PC-3 (cell line): Measurements from ENCODE around the gene PTPA. TPM values are rescaled to one million over a fixed set of nuclear protein-coding genes. Genes with fewer than 3 reads are reported as not detected.

ENCODE experiments used
- ATAC-seq: fragments of 200-7000 bp; cut with Tn5 transposase; 2 replicates; pipeline ENCODE4 v1.9.1; 2020; ENCODE audit warnings: mild to moderate bottlenecking, moderate library complexity
- BruUV-seq: library from RNA; stranded (reverse); fragments of 400-500 nt; replicated peaks from 2 replicates; lab custom pipeline; 2021; lab: Mats Ljungman, UMichigan
- CTCF ChIA-PET: fragments of 300-600 bp; sonication (Branson Sonifier 250); formaldehyde crosslinking; loops from one replicate; lab custom pipeline; 2022; ENCODE audit warnings: antibody characterized with exemption; lab: Charles Lee
- POLR2A ChIA-PET: fragments of 300-600 bp; sonication (Branson Sonifier 250); formaldehyde crosslinking; loops from one replicate; lab custom pipeline; 2022; ENCODE audit warnings: antibody characterized with exemption; ENCODE audit not compliant: unreplicated experiment; lab: Charles Lee
- DNase-seq: peaks from one replicate; pipeline ENCODE4 v3.0.0-alpha.2; 2015
- H2AFZ ChIP-seq: fragments of 300-600 bp; sonication (generic); 2 replicates; pipeline ENCODE4 v1.6.0; 2016; ENCODE audit warnings: antibody characterized with exemption, low read length
- H3F3A ChIP-seq: fragments of 300-600 bp; sonication (generic); one replicate; pipeline ENCODE4 v1.6.0; 2017; ENCODE audit warnings: antibody characterized with exemption, low read length, control low read depth, mild to moderate bottlenecking; ENCODE audit not compliant: unreplicated experiment
- H3K27ac ChIP-seq: fragments of 300-600 bp; sonication (generic); 2 replicates; pipeline ENCODE4 v1.5.1; 2016; ENCODE audit warnings: mild to moderate bottlenecking, low read length
- H3K27me3 ChIP-seq: fragments of 300-600 bp; sonication (generic); 2 replicates; pipeline ENCODE4 v1.6.1; 2016; ENCODE audit warnings: low read length, mixed read lengths
- H3K36me3 ChIP-seq: fragments of 300-600 bp; sonication (generic); 2 replicates; pipeline ENCODE4 v1.6.1; 2016; ENCODE audit warnings: low read depth, mixed run types, low read length, mixed read lengths
- H3K4me1 ChIP-seq: fragments of 300-600 bp; sonication (generic); 2 replicates; pipeline ENCODE4 v1.5.1; 2016; ENCODE audit warnings: low read length; ENCODE audit not compliant: insufficient read depth
- H3K4me2 ChIP-seq: fragments of 300-600 bp; sonication (generic); 2 replicates; pipeline ENCODE4 v1.6.0; 2016; ENCODE audit warnings: low read length
- H3K4me3 ChIP-seq: fragments of 300-600 bp; sonication (generic); 2 replicates; pipeline ENCODE4 v1.5.1; 2016; ENCODE audit warnings: mild to moderate bottlenecking, low read length, mixed read lengths
- H3K79me2 ChIP-seq: fragments of 300-600 bp; sonication (generic); 2 replicates; pipeline ENCODE4 v1.6.1; 2017; ENCODE audit warnings: low read length, mixed read lengths
- H3K9ac ChIP-seq: fragments of 300-600 bp; sonication (generic); 2 replicates; pipeline ENCODE4 v1.6.0; 2016; ENCODE audit warnings: mild to moderate bottlenecking, low read length
- H3K9me2 ChIP-seq: fragments of 300-600 bp; sonication (generic); replicated peaks from 2 replicates; pipeline ENCODE4 v1.6.1; 2016; ENCODE audit warnings: mixed run types, low read length, mixed read lengths
- H3K9me3 ChIP-seq: fragments of 300-600 bp; sonication (generic); 2 replicates; pipeline ENCODE4 v1.6.1; 2016; ENCODE audit warnings: low read length, mixed read lengths
- H4K20me1 ChIP-seq: fragments of 300-600 bp; sonication (generic); 2 replicates; pipeline ENCODE4 v1.6.1; 2016; ENCODE audit warnings: low read length, mixed read lengths
- CTCF ChIP-seq: fragments of 300-600 bp; sonication (generic); conservative IDR thresholded peaks from 2 replicates; pipeline ENCODE4 v1.5.1; 2017; ENCODE audit warnings: antibody characterized with exemption, low read depth, mild to moderate bottlenecking, low read length
- EZH2 ChIP-seq: fragments of 300-600 bp; sonication (generic); IDR thresholded peaks from one replicate; pipeline ENCODE4 v1.6.1; 2017; ENCODE audit warnings: antibody characterized with exemption, mild to moderate bottlenecking, low read length; ENCODE audit not compliant: unreplicated experiment
- EZH2phosphoT487 ChIP-seq: fragments of 300-600 bp; sonication (generic); IDR thresholded peaks from 2 replicates; pipeline ENCODE4 v1.6.1; 2018; ENCODE audit warnings: mild to moderate bottlenecking, antibody characterized with exemption, low read length, borderline replicate concordance
- intact Hi-C: fragments of 100-400 bp; cut with micrococcal nuclease; formaldehyde crosslinking; loops from 2 replicates; pipeline ENCODE4 v1.9.0; 2023
- total RNA-seq: library from RNA; depleted of rRNA; stranded (reverse); fragments of >200 nt; gene quantifications from 2 replicates; pipeline ENCODE4 v1.2.3, GENCODE V29; 2014

Gene PTPA
- total RNA-seq, 1 experiment from 2014 or later = 138 TPM

- intact Hi-C loops = no loop called here
- no peaks in the 10 kb centered on the region for H4K20me1 ChIP-seq
- ATAC-seq = no peak
- H3K79me2 ChIP-seq = peaks cover 13% of the 10 kb centered on the region
- TF ChIP-seq EZH2 (no peak), CTCF (no peak), EZH2phosphoT487 (no peak)
- H3F3A ChIP-seq = no peaks in the 10 kb centered on the region
- H3K4me3 ChIP-seq = no peak overlapping the region
- H3K4me2 ChIP-seq = no peak overlapping the region
- H3K27ac ChIP-seq = no peak overlapping the region
- CTCF ChIA-PET = no interaction called here
- POLR2A ChIA-PET = no interaction called here
- H3K9ac ChIP-seq = no peak overlapping the region
- BruUV-seq = no TSS peak
- peaks cover 12% of the 10 kb centered on the region for H3K4me1 ChIP-seq
- no peak for DNase-seq
- no peaks in the 10 kb centered on the region for H3K9me3 ChIP-seq
- H3K27me3 ChIP-seq = no peaks in the 10 kb centered on the region
- no peaks in the 10 kb centered on the region for H3K36me3 ChIP-seq
- no peak overlapping the region for H2AFZ ChIP-seq
- H3K9me2 ChIP-seq = no peaks in the 10 kb centered on the region
Observed at GRCh38 chr9:129107651-129108050, 3.6 kb upstream of the PTPA start.

- ATAC-seq (no peak), DNase-seq (no peak)
- no peaks in the 10 kb centered on the region for H3F3A ChIP-seq
- no peak for TF ChIP-seq EZH2
- TF ChIP-seq CTCF = no peak
- no peak for TF ChIP-seq EZH2phosphoT487
- H3K27ac ChIP-seq = no peak overlapping the region
- H3K27me3 ChIP-seq = no peaks in the 10 kb centered on the region
- H3K79me2 ChIP-seq = peaks cover 19% of the 10 kb centered on the region
- H3K9ac ChIP-seq = no peak overlapping the region
- intact Hi-C loops = no loop called here
- no peak overlapping the region for H3K4me2 ChIP-seq
- no peaks in the 10 kb centered on the region for H3K9me3 ChIP-seq
- no peak overlapping the region for H3K4me3 ChIP-seq
- no peak overlapping the region for H2AFZ ChIP-seq
- no peaks in the 10 kb centered on the region for H3K36me3 ChIP-seq
- H3K4me1 ChIP-seq = peaks cover 12% of the 10 kb centered on the region
- POLR2A ChIA-PET = no interaction called here
- CTCF ChIA-PET = no interaction called here
- BruUV-seq = no TSS peak
- no peaks in the 10 kb centered on the region for H4K20me1 ChIP-seq
- no peaks in the 10 kb centered on the region for H3K9me2 ChIP-seq
Observed at GRCh38 chr9:129108083-129108804, 3.0 kb upstream of the PTPA start.

GRCh38 chr9:129108805-129109536 is 2.2 kb upstream of the PTPA start:
- no peaks in the 10 kb centered on the region for H4K20me1 ChIP-seq
- H3K4me2 ChIP-seq = peak overlapping the region; percentile 91; the same call in 1 of the 2 replicates
- DNase-seq (peak; percentile 32), ATAC-seq (no peak)
- no peak overlapping the region for H3K9ac ChIP-seq
- H3K27me3 ChIP-seq = no peaks in the 10 kb centered on the region
- peaks cover 26% of the 10 kb centered on the region for H3K79me2 ChIP-seq
- H3K36me3 ChIP-seq = no peaks in the 10 kb centered on the region
- intact Hi-C loops = no loop called here
- CTCF ChIA-PET = no interaction called here
- H3K27ac ChIP-seq = no peak overlapping the region
- TF ChIP-seq EZH2 (no peak), EZH2phosphoT487 (no peak), CTCF (no peak)
- BruUV-seq = TSS peak; percentile 39
- H2AFZ ChIP-seq = no peak overlapping the region
- POLR2A ChIA-PET = no interaction called here
- no peak overlapping the region for H3K4me3 ChIP-seq
- peaks cover 12% of the 10 kb centered on the region for H3K4me1 ChIP-seq
- H3K9me3 ChIP-seq = no peaks in the 10 kb centered on the region
- no peaks in the 10 kb centered on the region for H3F3A ChIP-seq
- no peaks in the 10 kb centered on the region for H3K9me2 ChIP-seq
